ENCODE measurements around the gene IL4.
"Not testable (repeated sequence)": the region's sequence is repeated elsewhere in the genome, so short reads cannot be mapped to it uniquely, and the experiment has no call there.

The IL4 gene

DNA sequence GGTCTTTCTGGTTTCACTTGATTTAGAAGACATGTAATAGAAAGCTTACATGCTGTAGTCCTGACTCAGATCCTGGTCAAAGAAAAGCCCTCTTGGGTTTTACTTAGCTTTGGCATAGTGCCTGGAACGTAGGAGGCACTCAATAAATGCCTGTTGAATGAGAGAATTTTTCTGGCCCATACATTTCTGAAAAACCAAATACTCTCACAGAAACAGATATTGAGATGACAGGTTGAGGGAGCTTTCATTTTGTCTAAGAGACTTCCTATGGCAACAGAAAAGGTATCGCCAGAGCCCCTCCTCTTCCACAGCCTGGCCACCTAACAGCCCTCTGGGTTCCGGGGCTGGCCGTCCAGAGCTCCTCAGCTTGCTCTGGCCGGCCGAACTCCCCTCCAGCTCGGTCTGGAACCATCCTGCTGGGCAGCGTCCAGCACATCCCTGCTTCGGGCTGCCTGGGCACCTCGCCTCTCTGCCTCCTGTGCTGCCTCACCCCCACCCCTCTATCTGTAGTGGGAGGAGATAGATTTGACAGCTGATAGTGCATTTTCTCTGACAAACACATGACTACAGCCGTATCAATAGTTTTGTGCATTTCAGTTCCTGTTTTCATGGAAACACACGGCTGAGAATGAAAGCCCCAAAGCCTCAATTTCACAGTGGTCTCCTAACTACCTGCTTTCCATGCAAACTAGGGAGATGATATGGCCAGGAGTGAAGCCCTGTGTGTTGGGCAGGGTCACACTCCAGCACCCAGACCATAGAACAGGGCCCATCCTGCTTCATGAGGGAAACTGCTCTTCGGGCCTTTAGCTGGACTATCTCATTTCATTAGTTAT is 1.1 kb downstream of the IL4 start:
- DNase-seq: no peak

DNA sequence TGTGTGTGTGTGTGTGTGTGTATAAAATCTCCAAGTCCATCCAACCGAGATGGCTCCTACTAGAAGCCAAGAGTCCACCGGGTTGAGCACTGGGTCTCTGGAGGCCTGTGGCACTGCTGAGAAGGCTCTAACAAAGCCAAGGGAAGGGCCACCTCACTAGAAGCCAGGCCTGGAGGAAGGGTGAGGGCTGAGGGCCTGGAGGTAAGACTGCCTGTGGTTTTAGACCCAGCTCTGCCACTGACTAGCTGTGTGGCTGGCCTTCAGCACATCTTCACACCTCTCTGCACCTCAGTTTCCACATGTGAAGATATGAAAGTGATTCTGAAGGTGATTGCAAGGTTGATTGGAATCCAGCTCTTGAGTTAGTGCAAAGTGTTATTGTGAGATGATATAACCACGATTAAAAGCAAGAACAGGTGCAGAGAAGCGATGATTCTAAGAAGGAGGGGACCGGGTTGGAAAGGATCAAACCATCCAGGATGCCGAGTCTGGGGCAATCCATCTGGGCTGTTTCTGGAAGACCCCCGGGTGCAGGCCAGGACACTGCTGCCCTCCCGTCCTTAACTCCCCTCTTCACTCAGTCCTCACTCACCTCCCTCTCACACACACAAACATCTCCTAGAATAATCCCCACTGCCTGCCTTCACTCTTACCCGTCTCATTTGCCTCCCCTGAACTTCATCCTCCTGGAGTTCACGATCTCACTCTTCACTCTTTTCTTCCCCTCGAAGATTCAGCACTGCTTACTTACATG is 2.3 kb downstream of the IL4 start:
- DNase-seq: no peak

DNA sequence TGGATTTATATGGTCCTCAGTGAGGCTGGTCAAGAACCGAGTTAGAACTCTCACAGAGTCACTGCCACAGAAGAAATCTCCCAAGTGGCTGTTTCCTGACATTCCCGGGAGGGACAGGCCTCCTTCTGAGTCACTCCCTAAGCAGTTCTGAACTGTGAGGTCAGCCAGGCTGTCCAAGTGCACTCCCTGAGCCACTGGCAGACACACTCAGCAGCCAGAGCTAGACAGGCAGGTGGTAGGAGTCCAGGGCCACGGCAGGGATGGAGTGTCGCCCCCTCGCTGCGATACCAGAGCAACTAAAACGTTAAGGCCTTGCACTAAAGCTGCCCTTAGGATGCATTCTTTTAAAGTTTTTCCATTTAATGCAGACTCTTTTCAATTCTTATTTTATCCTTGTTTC is 3.4 kb downstream of the IL4 start:
- peak; percentile 21 for DNase-seq

DNA sequence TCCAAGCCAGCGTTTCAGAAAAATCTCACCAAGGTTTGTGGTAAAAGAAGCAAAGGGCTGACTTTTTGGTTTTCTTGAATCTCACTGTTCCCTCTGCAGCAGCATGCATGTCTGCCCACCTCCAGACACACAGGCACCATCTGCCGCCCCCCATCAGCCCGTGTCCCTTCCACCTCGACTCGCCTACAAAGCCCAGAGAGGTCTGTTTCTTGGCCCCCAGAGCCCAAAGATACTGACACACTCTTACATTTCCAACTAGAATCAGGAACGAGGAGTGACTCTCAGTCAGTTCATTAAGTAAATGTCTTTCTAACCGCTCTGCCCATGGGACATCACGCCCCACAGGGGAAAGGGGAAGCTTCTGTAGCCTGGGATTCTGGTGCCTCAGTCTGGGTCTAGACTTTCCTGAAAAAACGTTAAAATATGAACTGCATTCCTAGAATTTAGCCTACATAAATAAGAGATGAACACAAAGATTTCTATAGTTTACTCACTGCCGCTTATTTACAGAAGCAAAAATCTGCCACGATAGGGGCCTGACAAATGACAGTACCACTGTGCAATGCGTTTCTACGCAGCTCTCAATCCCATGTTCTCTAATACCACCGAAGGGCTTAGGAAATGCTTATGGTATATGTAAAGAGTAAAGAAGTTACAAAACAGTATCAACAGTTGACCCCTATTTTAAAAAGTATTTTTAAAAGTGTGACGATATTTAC is 4.1 kb downstream of the IL4 start:
- no peak for DNase-seq

DNA sequence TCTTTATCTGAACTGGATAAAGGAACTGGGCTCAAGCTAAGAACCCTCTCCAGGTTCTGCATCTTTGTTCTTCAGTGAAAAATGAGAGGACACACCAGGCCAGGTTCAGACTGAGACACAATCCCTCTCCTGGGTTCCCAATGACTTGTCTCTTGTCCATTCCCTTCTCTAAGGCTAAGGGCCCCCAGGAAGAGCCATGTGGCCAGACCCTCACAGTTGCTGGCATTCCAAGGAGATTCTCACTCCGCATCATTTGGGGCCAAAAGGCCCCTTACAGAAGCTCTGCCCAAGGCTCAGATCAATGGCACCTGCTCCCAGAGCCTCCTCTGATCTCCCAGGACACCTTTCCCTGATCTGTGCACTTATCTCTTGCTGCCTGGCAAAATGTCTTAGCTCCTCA is 4.9 kb downstream of the IL4 start:
- DNase-seq: no peak

DNA sequence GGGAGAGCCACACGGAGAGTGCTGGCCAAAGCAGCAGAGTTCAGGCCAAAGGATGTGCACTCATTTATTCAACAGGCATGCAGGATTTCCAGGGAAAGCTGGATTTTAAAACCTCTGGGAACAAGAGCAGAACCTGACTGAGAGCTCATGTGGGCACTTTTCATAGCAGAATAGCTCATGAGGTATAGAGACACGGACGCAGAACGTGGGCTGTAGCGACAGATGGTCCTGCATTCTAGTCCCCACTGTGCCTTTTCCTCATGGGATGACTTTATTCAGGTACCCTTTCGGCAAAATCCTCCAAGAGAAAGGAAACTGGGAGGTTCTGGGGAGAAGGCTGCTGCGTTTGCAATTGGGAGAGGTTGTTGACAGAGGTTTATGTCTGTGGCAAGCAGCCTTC is 5.4 kb downstream of the IL4 start:
- no peak for DNase-seq

DNA sequence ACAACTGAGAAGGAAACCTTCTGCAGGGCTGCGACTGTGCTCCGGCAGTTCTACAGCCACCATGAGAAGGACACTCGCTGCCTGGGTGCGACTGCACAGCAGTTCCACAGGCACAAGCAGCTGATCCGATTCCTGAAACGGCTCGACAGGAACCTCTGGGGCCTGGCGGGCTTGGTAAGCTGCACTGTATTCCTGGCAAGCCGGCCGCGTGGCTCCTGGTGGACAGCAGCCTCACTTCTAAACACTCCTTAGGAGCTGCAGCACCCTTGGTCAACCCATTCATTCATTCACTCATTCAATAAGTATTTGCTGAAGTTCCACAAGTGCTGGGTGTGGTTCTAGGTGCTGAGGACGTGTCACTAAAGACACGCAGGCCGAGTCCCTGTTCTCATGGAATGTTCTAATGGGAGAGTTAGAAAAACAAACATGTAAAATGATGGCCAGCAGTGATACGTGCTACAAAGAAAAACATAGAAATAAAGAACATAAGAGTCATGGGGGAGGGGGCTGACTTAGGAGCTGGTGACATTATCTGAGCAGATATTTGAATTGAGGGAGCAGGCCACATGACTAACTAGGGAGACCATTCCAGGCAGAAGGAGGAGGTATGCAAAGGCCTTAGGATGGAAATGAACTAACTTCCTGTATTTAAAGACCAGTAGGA is 6.1 kb downstream of the IL4 start:
- DNase-seq: no peak

DNA sequence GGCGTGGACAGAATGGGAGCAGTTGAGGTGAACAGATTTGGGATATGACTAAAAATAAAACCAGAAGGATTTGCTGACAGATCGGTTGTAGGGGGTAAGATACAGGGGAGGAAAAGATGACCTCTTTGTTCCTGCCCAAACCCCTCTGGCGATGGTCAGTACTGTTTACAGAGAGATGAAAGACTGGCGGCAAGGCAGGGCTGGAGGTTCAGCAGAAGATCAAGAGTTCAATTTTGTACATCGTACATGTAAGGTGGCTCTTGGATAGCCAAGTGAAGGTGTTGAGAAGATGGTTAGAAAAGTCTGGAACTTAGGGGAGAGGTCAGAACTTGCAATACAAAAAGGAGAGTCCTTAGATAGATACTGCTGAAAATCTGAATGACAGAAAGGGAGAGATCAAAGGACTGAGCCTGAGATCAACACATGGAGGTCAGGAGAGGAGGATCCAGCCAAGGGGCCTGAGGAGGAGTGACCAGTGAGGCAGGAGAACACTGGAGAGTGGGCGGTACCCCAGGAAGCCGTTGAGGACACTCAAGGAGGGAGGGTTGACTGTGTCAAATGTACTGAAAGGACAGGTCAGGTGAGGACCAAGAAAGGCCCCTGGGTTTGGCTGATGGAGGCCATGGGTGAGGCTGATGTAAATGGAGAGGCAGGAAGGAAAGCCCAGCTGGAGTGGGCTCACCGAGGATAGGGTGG is 7.1 kb downstream of the IL4 start:
- DNase-seq: no peak

DNA sequence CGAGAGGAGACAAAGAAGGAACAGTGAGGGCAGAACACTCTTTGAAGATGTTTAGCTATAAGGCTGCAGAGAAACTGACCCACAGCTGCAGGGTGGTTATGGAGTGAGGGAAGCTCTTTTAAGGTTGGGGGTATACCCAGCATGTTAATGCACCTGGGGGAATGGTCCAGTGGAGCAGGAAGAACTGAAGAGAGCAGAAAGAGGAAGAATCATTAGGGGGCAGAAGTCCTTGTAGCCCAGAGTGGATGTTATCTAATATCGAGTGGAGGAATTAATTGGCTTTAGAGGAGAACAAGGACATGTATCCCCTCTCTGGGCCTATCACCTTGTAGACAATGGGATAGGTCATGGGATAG is 7.7 kb downstream of the IL4 start:
- DNase-seq: no peak

DNA sequence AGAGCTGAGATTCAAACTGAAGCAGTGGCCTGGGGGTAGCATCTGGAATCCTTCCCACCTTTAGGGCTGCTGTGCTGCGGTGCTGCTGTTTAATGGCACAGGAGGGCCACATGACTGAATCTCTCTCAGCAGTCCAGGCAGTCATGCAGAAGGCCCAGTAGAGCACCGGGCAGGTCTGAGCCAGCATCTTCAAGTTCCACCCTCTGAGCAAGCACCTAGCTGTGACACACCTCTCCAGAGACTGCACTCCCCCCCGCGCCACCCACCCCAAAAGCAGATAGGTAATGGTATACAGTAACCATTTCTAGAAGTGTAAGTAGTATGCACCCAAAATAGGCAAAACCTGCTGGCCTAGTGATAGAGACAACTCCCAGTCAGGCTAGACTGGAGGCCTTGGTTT is 8.2 kb downstream of the IL4 start:
- DNase-seq: no peak

DNA sequence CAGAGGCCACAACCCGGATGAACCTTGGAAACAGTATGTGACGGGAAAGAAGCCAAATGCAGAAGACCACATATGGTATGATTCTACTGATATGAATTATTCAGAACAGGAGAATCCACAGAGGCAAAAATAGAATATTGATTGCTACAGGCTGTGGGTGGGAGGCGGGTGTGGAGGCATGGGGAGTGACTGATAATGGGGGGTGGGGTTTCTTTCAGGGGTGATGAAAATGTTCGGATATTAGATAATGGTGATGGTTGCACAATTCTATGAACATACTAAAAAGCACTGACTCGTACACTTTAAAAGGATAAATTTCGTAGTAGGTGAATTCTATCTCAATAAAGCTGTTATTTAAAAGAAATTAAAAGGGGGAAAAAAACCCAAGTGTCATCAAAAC is 10.7 kb downstream of the IL4 start:
- DNase-seq: peak; percentile 38

DNA sequence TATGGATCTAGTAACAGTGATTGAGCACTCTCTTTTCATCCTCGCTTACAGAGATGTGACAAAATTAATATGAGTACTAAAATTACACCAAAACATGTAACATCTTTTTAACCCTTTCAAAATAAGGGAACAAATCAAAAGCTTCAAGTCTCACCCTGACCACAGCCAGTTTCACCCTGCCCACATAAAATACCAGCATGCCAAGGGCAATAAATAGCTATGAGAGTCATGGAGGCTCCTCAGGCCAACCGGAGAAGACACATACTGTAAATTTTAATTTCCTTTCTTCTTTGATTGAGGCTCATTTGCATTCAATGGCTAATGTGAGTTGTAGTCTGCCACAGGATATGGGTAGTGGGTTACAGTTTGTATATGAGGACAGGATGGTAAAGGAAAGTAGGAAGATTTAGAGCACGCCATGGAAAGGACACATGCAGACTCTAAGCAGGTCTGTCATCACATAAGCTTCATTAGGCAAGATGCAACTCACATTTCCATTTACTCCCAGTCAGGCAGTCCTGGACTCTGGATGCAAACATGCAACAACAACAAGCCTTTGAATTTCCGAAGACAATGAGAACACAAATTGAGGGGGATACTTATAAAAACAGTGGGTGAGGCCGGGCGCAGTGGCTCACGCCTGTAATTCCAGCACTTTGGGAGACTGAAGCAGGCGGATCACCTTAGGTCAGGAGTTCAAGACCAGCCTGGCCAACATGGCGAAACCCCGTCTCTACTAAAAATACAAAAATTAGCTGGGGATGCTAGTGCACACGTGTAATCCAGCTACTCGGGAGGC is 11.3 kb downstream of the IL4 start:
- DNase-seq: no peak

DNA sequence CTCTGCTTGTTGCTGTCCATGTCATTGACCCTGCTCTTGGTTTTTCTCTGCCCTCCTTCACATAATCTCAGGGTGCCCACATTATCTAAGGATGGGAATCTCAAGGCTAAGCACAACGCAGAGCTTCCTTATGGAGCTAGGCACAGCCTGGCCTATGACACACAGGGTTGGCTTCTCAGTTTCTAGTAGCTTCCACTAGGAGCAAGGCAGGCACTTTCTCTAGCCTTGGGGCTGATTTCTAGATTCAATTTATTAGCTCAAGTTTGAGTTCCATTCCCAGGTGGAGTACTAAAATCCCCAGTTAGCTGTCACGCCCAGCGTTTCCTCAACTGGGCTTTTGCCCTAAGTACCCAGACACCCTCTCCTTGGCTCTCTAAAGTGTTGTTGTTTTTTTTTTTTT is 12.4 kb downstream of the IL4 start:
- no peak for DNase-seq

DNA sequence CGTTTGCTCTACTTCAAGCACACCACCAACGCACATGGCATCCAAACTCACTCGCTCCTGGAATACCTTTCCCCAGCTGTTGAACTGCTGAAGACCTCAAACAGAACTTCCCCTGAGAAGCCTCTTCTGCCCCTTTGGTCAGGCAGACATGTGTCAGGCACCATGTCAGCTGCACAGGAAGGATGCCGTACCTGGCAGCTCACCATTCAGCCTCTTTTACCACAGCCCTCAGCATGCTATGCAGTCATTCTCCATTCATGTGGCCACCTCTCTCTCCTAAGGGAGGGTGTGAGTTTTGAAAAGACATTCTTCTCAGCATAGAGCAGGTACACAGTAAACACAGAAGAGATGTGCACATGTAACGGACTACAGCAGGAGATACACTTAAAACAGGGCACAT is 14.2 kb downstream of the IL4 start:
- no peak for DNase-seq

DNA sequence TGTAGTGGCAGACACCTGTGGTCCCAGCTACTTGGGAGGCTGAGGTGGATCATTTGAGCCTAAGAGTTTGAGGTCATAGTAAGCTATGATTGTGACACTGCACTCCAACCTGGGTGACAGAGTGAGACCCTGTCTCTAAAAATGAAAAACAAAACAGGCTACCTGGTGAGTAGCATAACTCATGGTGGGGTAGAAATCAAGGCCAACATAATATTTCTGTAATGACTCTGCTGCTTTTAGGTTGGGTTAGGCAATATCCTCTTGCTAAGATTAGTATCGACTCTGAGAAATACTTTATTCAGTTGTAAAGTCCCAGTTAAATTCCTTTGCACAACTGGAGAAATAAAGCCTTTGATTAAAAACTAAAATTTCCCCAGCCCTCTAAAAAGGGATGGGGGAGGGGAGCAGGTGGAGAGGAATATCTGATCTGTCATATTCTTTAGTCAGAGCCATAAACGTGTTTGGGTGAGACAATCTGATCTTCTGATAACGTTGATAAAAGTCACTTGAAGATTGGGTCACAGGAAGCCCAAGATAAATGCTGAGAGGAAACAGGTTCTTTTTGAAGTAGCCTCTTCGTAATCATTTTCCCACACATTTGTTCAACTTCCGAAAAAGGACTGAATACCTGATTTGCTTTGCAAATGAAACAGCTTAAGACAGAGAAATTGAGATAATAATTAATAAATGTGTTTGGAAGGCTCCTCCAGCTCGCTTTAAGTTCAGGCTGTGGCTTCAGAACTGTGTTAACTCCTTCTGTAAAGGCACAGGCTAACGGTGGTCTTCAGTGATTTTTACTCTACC is 14.9 kb downstream of the IL4 start:
- DNase-seq: no peak

DNA sequence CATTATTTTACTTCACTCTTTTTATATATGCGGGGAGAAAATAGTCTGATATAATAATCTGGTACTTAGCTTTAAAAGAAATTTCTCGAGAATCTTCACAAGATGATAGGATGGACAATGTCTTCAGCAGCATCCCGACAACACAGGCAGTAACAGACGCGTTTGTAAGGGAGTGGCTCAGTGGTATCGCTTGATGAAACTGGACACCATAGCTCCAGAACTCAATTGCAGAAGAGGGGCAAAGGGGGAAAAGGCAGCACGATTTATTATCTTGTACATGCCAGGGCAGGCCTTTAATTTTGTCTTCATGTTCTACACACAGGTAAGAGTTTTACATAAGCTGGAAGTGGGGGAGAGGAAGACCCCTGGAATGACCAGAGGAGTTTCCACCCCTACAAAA is 15.7 kb downstream of the IL4 start:
- DNase-seq: no peak

DNA sequence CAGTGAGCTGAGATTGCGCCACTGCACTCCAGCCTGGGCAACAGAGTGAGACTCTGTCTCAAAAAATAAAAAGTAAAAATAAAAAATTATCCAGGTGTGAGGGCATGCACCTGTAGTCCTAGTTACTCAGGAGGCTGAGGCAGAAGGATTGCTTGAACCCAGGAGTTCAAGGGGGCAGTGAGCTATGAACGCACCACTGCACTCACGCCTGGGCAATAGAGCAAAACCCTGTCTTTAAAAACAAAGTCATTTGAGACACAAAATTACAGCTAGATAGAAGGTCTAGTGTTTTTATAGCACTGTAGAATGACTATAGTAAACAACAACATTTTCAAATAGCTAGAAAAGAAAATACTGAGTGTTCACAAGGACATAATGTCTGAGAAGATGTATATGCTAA is 16.4 kb downstream of the IL4 start:
- no peak for DNase-seq

DNA sequence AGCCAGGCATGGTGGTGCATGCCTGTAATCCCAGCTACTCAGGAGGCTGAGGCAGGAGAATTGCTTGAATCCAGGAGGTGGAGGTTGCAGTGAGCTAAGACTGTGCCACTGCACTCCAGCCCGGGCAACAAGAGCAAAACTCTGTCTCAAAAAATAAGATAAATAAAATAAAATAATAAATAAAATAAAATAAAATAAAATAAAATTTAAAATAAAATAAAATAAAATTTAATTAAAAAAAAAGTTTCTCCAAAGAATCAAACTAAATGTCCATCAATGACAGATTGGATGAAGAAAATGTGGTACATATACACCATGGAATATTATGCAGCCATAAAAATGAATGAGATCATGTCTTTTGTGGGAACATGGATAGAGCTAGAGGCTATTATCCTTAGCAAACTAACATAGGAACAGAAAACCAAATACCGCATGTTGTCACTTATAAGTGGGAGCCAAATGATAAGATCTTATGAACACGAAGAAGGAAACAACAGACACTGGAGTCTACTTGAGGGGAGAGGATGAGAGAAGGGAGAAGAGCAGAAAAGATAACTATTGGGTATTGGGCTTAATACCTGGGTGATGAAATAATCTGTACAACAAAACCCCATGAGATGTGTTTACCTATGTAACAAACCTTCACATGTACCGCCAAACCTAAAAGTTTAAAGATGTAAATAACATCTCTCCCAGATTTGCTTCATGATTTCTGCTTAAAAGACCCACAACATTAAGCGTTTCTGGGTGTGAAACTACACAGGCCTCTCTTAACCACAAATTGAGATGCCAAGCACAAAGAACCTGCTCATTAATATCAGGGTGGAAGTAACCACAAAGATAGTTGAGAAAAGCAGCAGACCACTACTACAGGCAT is 18.2 kb downstream of the IL4 start:
- DNase-seq: not testable (repeated sequence)

DNA sequence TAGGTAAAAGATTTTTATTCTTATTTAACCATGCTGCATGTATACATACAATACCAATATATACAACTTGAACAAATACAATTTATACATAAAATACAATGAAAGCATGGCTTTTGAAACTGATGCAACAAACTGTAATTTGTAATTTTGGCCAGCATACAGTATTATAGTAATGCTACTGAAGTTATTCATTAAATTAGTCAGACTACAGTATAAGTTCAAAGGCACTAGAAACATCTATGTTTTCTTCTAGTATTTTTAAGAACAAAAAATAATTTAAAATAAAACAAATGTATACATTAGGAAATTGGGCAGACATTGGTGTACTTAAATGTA is 18.8 kb downstream of the IL4 start:
- DNase-seq: no peak

DNA sequence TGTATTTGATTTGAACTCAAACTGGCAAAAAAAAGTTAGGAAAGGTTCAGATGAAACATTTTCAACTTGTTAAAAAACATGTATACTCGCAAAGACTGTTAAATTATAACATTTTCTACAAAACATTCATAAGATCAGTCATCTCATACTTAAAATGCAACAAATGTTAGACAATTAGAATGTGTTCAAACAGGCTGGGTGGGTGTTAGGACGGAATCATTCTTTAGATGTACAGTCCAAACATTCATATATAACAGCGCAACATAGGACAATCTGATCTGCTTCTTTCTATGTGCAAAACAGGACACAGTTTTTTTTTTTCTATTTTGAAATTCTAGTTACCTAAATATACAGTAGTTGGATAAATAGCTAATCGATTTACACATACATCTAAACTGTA is 22.2 kb downstream of the IL4 start:
- DNase-seq: no peak
